Heart right ventricle (tissue), 16 donors: ENCODE measurements around the gene ARHGEF10L. TPM values are rescaled to one million over a fixed set of nuclear protein-coding genes. Genes with fewer than 3 reads are reported as not detected.

Experiments used
- ATAC-seq, 8 donors: fragments of 200-7000 bp; cut with Tn5 transposase; one replicate each; pipeline ENCODE4 v1.9.1; 2020; ENCODE audit warnings: mild to moderate bottlenecking in 8 of 8, moderate library complexity in 8 of 8, moderate number of reproducible peaks in 1 of 8
- DNase-seq, 2 donors: peaks; one replicate each; pipeline ENCODE4 v3.0.0-alpha.2; 2020
- H3K27ac ChIP-seq, 10 donors: fragments of 200-600 bp; sonication (generic) in 2 of 10; one replicate each; pipeline versions ENCODE4 v1.5.0 to v1.8.0; 2020 to 2022; ENCODE audit warnings: mild to moderate bottlenecking in 3 of 10
- H3K27me3 ChIP-seq, 7 donors: fragments of 200-600 bp; one replicate each; pipeline ENCODE4 v1.8.0; 2021 to 2022; ENCODE audit warnings: mild to moderate bottlenecking in 2 of 7
- H3K36me3 ChIP-seq, 9 donors: fragments of 200-600 bp; sonication (generic) in 1 of 9; one replicate each; pipeline versions ENCODE4 v1.5.0 to v1.8.0; 2020 to 2022; ENCODE audit warnings: mild to moderate bottlenecking in 2 of 9
- H3K4me1 ChIP-seq, 9 donors: fragments of 200-600 bp; sonication (generic) in 1 of 9; one replicate each; pipeline versions ENCODE4 v1.5.0 to v1.8.0; 2020 to 2022; ENCODE audit warnings: mild to moderate bottlenecking in 4 of 9
- H3K4me3 ChIP-seq, 10 donors: fragments of 200-600 bp; sonication (generic) in 2 of 10; one replicate each; pipeline versions ENCODE4 v1.5.0 to v1.8.0; 2020 to 2022; ENCODE audit warnings: mild to moderate bottlenecking in 7 of 10, moderate library complexity in 2 of 10
- H3K9me3 ChIP-seq, 11 donors: fragments of 200-600 bp in 10 of 11; sonication (generic) in 2 of 11; one replicate each; pipeline versions ENCODE4 v1.5.0 to v1.8.0; 2013 to 2022; ENCODE audit warnings: mild to moderate bottlenecking in 2 of 11, control low read depth in 1 of 11, moderate library complexity in 1 of 11
- CTCF ChIP-seq, 9 donors: fragments of 200-600 bp; sonication (generic) in 2 of 9; IDR thresholded peaks; one replicate each; pipeline versions ENCODE4 v1.5.0 to v1.8.0; 2021 to 2022; ENCODE audit warnings: antibody characterized with exemption in 9 of 9, mild to moderate bottlenecking in 5 of 9, moderate library complexity in 1 of 9
- WGBS, 2 donors: extraction: QIAGEN DNeasy Blood & Tissue Kit; methylation state at CpG; one replicate each; pipeline ENCODE4 v1.1.7; 2013; ENCODE audit warnings: inconsistent platforms in 1 of 2; 5-methylcytosine and 5-hydroxymethylcytosine counted together
- intact Hi-C, 10 donors: fragments of 100-400 bp; cut with DNase I; formaldehyde crosslinking; loops; one replicate each; pipeline versions ENCODE4 v1.11.1 to v1.14.2; 2022
- polyA plus RNA-seq, 2 donors: library from polyadenylated mRNA; stranded (reverse); fragments of 200-250 nt; gene quantifications; one replicate each; pipeline ENCODE4 v1.2.3, GENCODE V29; 2013
- total RNA-seq, 10 donors: library from RNA; stranded (reverse); fragmentation: NEBNext Ultra II Directional in 3 of 10; extraction: Animal tissue kit (Norgen Biotek cat#: 25700) in 3 of 10; gene quantifications; one replicate each; pipeline versions ENCODE4 v1.2.1 to v1.2.4, GENCODE V29; 2021 to 2023
- donor health status: Arrhythmogenic right ventricular cardiomyopathy.
- donor health status: ischemic (EF 13 %, LVEDD 7.1; RV severe dilation, severe dysfunction).
- donor health status: healthy with polysubstance abuse.
- donor health status: DM: no; HTN: yes; CAD: no.
- donor health status: DM: no; HTN: no; CAD: no.
- donor health status: ischemic (EF 25% LVEDD 6.9; RV normal size, moderate dysfunction).
- donor health status: ischemic (EF 25% LVEDD 5.7; RV mildly dilated, moderate dysfunction).
- donor health status: healthy.
- donor health status: DM: yes; HTN: yes; CAD: no.
- donor health status: Ischemic cardiomyopathy.
- donor health status: ischemic (EF 35%, LVEDD 5.7; RV mildly dilated, moderate dysfunction).
- donor health status: nonischemic (EF 11% LVEDD 7.7; RV severe dilation, severe dysfunction).
- donor health status: DM: yes; HTN: yes; CAD: no.
- donor health status: PGD.
- donor health status: ischemic (EF 29% LVEDD 5.4; RV normal size, mild dysfunction).
- donor health status: nonischemic (EF 23%, LVEDD 6.1; RV moderate dilation, normal function).

Gene ARHGEF10L
- total and polyA plus RNA-seq, 12 donors, result 45.4 to 68.4 (median 50.6) TPM

DNA sequence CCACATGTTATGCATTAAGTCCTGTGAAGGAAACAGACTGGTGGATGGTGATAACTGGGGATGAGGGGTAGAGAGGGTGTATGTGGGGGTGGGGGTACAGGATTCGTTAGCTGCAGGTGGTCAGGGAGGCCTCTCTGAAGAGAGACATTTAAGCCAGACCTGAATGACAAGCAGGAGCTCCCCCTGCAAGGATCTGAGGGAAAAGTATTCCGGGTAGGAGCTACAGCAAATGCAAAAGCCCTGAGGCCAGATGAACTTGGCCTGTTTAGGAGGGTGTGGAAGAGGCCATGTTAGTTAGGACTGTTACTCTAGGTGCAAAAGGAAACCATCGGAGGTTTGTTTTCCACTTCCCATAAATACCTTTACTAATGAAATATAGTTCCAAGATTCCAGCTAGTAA is 9.9 kb downstream of the ARHGEF10L start:
- DNase-seq (no peak), ATAC-seq (no peak)
- intact Hi-C loops, result no loop called here
- H3K4me3 ChIP-seq, result no peak overlapping the region
- TF ChIP-seq CTCF (IDR thresholded peaks at IDR 0.05), result no peak
- H3K9me3 ChIP-seq, result no peaks in the 10 kb centered on the region
- peaks cover 17 to 68% (median 44%) of the 10 kb centered on the region in 9 donors for H3K4me1 ChIP-seq
- H3K27ac ChIP-seq, result no peak overlapping the region
- H3K36me3 ChIP-seq, result no peaks in the 10 kb centered on the region
- no peaks in the 10 kb centered on the region for H3K27me3 ChIP-seq
- 86 to 92% methylated on average over 3 of the region's 3 CpGs for WGBS, 2 donors

- peaks cover 7 to 54% (median 32%) of the 10 kb centered on the region in 9 donors for H3K4me1 ChIP-seq
- no peak for DNase-seq
- H3K27me3 ChIP-seq, result no peaks in the 10 kb centered on the region
- H3K4me3 ChIP-seq, result no peak overlapping the region
- TF ChIP-seq CTCF (IDR thresholded peaks at IDR 0.05), result no peak
- intact Hi-C loops, result no loop called here
- H3K27ac ChIP-seq, result peak overlapping the region in 9 of 10 donors; percentile 22 to 79 (median 53)
- WGBS, 2 donors, result 66 to 69% methylated on average over 15 of the region's 15 CpGs
- peak in 5 of 8 donors; percentile 10 to 43 (median 24) for ATAC-seq
- H3K9me3 ChIP-seq, result no peaks in the 10 kb centered on the region
- no peaks in the 10 kb centered on the region for H3K36me3 ChIP-seq
Measured at GRCh38 chr1:17550729-17551584, 11.5 kb downstream of the ARHGEF10L start.

GRCh38 chr1:17551755-17552234 is 12.3 kb downstream of the ARHGEF10L start:
- no peaks in the 10 kb centered on the region for H3K27me3 ChIP-seq
- ATAC-seq (peak; percentile 45 to 90 (median 77)), DNase-seq (no peak)
- H3K4me3 ChIP-seq, result no peak overlapping the region
- no peak for TF ChIP-seq CTCF (IDR thresholded peaks at IDR 0.05)
- peak overlapping the region in 8 of 10 donors; percentile 43 to 79 (median 54) for H3K27ac ChIP-seq
- H3K9me3 ChIP-seq, result no peaks in the 10 kb centered on the region
- WGBS, 2 donors, result 39 to 44% methylated on average over 8 of the region's 8 CpGs
- intact Hi-C loops, result no loop called here
- peaks cover 7 to 46% (median 30%) of the 10 kb centered on the region in 9 donors for H3K4me1 ChIP-seq
- H3K36me3 ChIP-seq, result no peaks in the 10 kb centered on the region

- Histone ChIP-seq H3K36me3 (no peaks in the 10 kb centered on the region), H3K9me3 (no peaks in the 10 kb centered on the region), H3K27ac (no peak overlapping the region), H3K4me3 (no peak overlapping the region), H3K27me3 (no peaks in the 10 kb centered on the region), H3K4me1 (peaks cover 10 to 43% (median 23%) of the 10 kb centered on the region in 9 donors)
- intact Hi-C loops, result no loop called here
- no peak for ATAC-seq
- no peak for TF ChIP-seq CTCF (IDR thresholded peaks at IDR 0.05)
- DNase-seq, result no peak
- 82 to 89% methylated on average over 8 of the region's 8 CpGs for WGBS, 2 donors
Measured at GRCh38 chr1:17553975-17554700, 14.6 kb downstream of the ARHGEF10L start.
